ENCODE measurements around the gene ABCF1. TPM values are rescaled to one million over a fixed set of nuclear protein-coding genes. Genes with fewer than 3 reads are reported as not detected.

The ABCF1 gene
- total and polyA plus RNA-seq, 9 of the 15 experiments (the other 6 are each of a cell fraction or from before 2014, with no cell fraction given): 41.6 to 193 (median 102) TPM

DNA sequence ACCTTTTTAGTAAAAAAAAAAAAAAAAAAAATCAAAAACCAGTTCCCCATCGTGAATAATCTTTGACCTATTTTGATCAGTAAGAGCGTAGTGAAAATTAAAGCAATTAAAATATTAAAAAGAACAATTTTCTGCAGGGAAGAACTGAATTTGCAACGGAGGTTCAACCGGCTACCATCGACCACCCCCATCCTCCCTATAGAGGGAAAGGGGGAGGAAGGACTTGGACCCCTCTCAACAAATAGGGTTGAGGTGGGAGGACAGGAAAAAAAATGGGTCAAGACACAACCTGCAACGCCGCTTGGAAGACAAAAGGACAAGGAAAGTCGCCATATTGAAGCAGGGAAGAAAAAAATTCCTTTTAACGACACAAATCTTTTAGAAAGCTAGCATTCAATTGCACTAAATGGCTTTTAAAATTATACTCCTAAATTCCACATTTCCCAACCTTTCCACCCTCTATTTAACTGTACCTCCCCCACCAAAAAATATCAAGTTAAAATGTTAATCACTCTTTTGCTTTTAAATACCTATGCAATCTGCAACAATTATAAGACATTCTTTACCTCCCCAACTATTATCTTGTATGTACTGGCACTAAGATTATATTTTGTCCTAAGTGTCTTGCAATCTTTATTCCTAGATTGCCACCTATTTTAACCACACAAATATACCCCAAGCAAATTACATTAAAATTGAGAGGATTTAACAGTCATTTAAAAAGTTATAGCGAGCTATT is 44.1 kb downstream of the ABCF1 start (continued):
- TF ChIP-seq ZNF445 (CRISPR knock-in tag; IDR thresholded peaks at IDR 0.05; ENCODE audit: low read depth) (peak; percentile 81; the same call in 1 of the 2 replicates), POLR2G (IDR thresholded peaks at IDR 0.05; ENCODE audit: low read depth, low read length) (peak; percentile 77), KAT7 (CRISPR knock-in tag; IDR thresholded peaks at IDR 0.05; ENCODE audit: borderline replicate concordance) (0 out of 2 replicates have a peak, but pooled peaks have one; percentile 77), TAF9B (IDR thresholded peaks at IDR 0.05; ENCODE audit: partially characterized antibody) (peak; percentile 51), POLR2A (conservative IDR thresholded peaks at IDR 0.05) (peak; percentile 95), FOXJ2 (tag; IDR thresholded peaks at IDR 0.05) (peak; percentile 52; the same call in 1 of the 2 replicates), HLTF (IDR thresholded peaks at IDR 0.05) (0 out of 2 replicates have a peak, but pooled peaks have one; percentile 21), NFE2L1 (tag; IDR thresholded peaks at IDR 0.05; ENCODE audit: borderline replicate concordance, low read depth) (no peak), HMG20B (CRISPR knock-in tag; IDR thresholded peaks at IDR 0.05) (peak; percentile 65), DIDO1 (tag; IDR thresholded peaks at IDR 0.05; ENCODE audit: low read depth) (no peak), ZNF324 (CRISPR knock-in tag; IDR thresholded peaks at IDR 0.05) (peak; percentile 57; the same call in 1 of the 2 replicates), RFX7 (CRISPR knock-in tag; IDR thresholded peaks at IDR 0.05) (peak; percentile 79), ELF2 (CRISPR knock-in tag; IDR thresholded peaks at IDR 0.05) (peak; percentile 69), ZBTB7A (IDR thresholded peaks at IDR 0.05; ENCODE audit: borderline replicate concordance, control insufficient read depth, low read depth, low read length) (no peak; the same call in 1 of the 2 replicates), ZSCAN29 (IDR thresholded peaks at IDR 0.05) (no peak), NRF1 (conservative IDR thresholded peaks at IDR 0.05 in 1 of 2, IDR thresholded peaks at IDR 0.05 in 1 of 2) (0 out of 4 replicates have a peak, but pooled peaks of 1 of the 2 experiments have one; percentile 2), ZEB2 (IDR thresholded peaks at IDR 0.05) (peak; percentile 27; the same call in 1 of the 2 replicates), ETV6 (IDR thresholded peaks at IDR 0.05; ENCODE audit: borderline replicate concordance in 1 of 2, low read depth in 2 of 2, low read length in 1 of 2) (no peak), ETV6 (CRISPR knock-in tag; IDR thresholded peaks at IDR 0.05; ENCODE audit: borderline replicate concordance) (no peak), MTA2 (IDR thresholded peaks at IDR 0.05; ENCODE audit: low read depth) (peak; percentile 4; the same call in 1 of the 2 replicates)
- TF ChIP-seq, protein P1, sequence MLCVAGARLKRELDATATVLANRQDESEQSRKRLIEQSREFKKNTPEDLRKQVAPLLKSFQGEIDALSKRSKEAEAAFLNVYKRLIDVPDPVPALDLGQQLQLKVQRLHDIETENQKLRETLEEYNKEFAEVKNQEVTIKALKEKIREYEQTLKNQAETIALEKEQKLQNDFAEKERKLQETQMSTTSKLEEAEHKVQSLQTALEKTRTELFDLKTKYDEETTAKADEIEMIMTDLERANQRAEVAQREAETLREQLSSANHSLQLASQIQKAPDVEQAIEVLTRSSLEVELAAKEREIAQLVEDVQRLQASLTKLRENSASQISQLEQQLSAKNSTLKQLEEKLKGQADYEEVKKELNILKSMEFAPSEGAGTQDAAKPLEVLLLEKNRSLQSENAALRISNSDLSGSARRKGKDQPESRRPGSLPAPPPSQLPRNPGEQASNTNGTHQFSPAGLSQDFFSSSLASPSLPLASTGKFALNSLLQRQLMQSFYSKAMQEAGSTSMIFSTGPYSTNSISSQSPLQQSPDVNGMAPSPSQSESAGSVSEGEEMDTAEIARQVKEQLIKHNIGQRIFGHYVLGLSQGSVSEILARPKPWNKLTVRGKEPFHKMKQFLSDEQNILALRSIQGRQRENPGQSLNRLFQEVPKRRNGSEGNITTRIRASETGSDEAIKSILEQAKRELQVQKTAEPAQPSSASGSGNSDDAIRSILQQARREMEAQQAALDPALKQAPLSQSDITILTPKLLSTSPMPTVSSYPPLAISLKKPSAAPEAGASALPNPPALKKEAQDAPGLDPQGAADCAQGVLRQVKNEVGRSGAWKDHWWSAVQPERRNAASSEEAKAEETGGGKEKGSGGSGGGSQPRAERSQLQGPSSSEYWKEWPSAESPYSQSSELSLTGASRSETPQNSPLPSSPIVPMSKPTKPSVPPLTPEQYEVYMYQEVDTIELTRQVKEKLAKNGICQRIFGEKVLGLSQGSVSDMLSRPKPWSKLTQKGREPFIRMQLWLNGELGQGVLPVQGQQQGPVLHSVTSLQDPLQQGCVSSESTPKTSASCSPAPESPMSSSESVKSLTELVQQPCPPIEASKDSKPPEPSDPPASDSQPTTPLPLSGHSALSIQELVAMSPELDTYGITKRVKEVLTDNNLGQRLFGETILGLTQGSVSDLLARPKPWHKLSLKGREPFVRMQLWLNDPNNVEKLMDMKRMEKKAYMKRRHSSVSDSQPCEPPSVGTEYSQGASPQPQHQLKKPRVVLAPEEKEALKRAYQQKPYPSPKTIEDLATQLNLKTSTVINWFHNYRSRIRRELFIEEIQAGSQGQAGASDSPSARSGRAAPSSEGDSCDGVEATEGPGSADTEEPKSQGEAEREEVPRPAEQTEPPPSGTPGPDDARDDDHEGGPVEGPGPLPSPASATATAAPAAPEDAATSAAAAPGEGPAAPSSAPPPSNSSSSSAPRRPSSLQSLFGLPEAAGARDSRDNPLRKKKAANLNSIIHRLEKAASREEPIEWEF (CRISPR knock-in tag; IDR thresholded peaks at IDR 0.05): peak; percentile 57; the same call in 1 of the 2 replicates
- TF ChIP-seq, protein P2, sequence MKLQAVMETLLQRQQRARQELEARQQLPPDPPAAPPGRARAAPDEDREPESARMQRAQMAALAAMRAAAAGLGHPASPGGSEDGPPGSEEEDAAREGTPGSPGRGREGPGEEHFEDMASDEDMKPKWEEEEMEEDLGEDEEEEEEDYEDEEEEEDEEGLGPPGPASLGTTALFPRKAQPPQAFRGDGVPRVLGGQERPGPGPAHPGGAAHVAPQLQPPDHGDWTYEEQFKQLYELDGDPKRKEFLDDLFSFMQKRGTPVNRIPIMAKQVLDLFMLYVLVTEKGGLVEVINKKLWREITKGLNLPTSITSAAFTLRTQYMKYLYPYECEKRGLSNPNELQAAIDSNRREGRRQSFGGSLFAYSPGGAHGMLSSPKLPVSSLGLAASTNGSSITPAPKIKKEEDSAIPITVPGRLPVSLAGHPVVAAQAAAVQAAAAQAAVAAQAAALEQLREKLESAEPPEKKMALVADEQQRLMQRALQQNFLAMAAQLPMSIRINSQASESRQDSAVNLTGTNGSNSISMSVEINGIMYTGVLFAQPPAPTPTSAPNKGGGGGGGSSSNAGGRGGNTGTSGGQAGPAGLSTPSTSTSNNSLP (IDR thresholded peaks at IDR 0.05; ENCODE audit: borderline replicate concordance, low read depth, low read length): peak; percentile 6; the same call in 1 of the 2 replicates

All from K562 (cell line).